Upper lobe of left lung (tissue), 6 donors: ENCODE data around the gene AMZ1. TPM values are rescaled to one million over a fixed set of nuclear protein-coding genes. Genes with fewer than 3 reads are reported as not detected.

Source experiments
- ATAC-seq, 2 donors: fragments of 200-7000 bp; cut with Tn5 transposase; one replicate each; pipeline ENCODE4 v1.9.1; 2022; ENCODE audit warnings: mild to moderate bottlenecking in 2 of 2, moderate library complexity in 2 of 2; ENCODE audit not compliant: low FRiP score in 2 of 2
- DNase-seq, 2 donors: peaks; one replicate each; pipeline ENCODE4 v3.0.0-alpha.2; 2019 to 2020
- H3K27ac ChIP-seq, 4 donors: fragments of 200-600 bp; sonication (generic); one replicate each; pipeline ENCODE4 v1.5.1; 2016 to 2019
- H3K27me3 ChIP-seq, 4 donors: fragments of 200-600 bp; sonication (generic); one replicate each; pipeline ENCODE4 v1.5.1; 2017 to 2019
- H3K36me3 ChIP-seq, 4 donors: fragments of 200-600 bp; sonication (generic); one replicate each; pipeline ENCODE4 v1.5.1; 2016 to 2019
- H3K4me1 ChIP-seq, 4 donors: fragments of 200-600 bp; sonication (generic); one replicate each; pipeline ENCODE4 v1.5.1; 2018 to 2019
- H3K4me3 ChIP-seq, 4 donors: fragments of 200-600 bp; sonication (generic); one replicate each; pipeline ENCODE4 v1.5.1; 2017 to 2019; ENCODE audit warnings: mild to moderate bottlenecking in 2 of 4, moderate library complexity in 1 of 4
- H3K9me3 ChIP-seq, 4 donors: fragments of 200-600 bp; sonication (generic); one replicate each; pipeline ENCODE4 v1.5.1; 2018 to 2019
- CTCF ChIP-seq, 6 experiments: fragments of 450-650 bp in 4 of 6; fragments of 200-600 bp in 2 of 6; sonication (generic) in 2 of 6; IDR thresholded peaks; one replicate each; pipeline ENCODE4 v1.5.1; 2016 to 2019; ENCODE audit warnings: antibody characterized with exemption in 6 of 6
- EP300 ChIP-seq, 4 donors: sonication (generic); formaldehyde crosslinking; IDR thresholded peaks; one replicate each; pipeline ENCODE4 v1.5.1; 2017; ENCODE audit warnings: antibody characterized with exemption in 4 of 4, control low read depth in 2 of 4
- POLR2A ChIP-seq, 4 donors: fragments of 450-650 bp; IDR thresholded peaks; one replicate each; pipeline ENCODE4 v1.5.1; 2016 to 2017; ENCODE audit warnings: antibody characterized with exemption in 4 of 4, mild to moderate bottlenecking in 2 of 4
- POLR2AphosphoS5 ChIP-seq, 2 donors: sonication (generic); formaldehyde crosslinking; IDR thresholded peaks; one replicate each; pipeline ENCODE4 v1.5.1; 2017; ENCODE audit warnings: antibody characterized with exemption in 2 of 2
- WGBS, 2 donors: methylation state at CpG; one replicate each; pipeline ENCODE4 v1.1.5; 2017 to 2018; 5-methylcytosine and 5-hydroxymethylcytosine counted together
- total RNA-seq, 6 donors: library from RNA; depleted of rRNA in 4 of 6; stranded (reverse); fragments of >200 nt in 4 of 6; gene quantifications; one replicate each; pipeline versions ENCODE4 v1.1.0 to v1.2.1, GENCODE V29; 2016 to 2021
- donor health status: DM: no; HTN: no; CAD: no; lungs with moderate emphysema.
- donor health status: DM: no; HTN: yes; CAD: no; lungs with severe emphysema.

AMZ1 gene
- total RNA-seq, 6 donors from 2014 or later, result 0.30 to 16.6 (median 5.3) TPM

DNA sequence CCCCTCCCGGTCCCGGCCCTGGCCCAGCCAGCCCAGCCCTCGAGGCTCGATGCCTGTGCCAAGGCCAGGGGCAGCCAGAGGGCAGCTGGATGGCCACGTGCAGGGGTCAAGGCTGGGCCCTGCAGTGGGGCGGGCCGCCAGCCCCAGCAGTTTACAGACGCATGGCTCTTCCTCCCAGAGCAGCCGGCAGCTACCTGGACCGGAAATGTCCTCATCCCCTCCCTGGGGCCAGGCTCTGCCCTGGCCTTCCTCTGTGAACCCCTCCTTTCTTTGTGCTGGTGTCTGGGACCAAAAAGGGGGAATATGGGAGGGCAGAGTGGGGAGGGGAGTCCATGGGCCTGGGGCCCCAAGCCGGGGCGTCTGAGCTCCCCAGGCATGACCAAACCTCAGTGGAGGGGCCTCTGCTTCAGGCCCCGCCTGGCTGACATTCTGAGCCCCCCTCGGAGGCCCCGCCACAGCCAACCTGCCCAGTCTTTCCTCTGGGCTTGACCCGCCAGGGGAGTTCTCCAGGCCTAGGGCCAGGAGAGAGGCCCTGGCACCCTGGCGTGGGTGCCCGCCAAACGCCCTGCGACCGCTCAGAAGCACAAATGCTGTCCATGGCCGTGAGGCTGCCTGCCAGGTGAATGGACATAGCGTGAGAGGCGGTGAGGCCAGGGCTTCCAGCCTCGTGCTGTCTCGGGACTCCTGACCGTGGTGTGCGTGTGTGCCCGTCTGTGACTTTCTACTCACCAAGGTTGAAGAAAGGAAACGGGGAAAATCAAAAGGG, 24.7 kb upstream of the AMZ1 start:
- WGBS, 2 donors, result 73 to 80% methylated on average over 8 to 28 of the region's 30 CpGs
- Histone ChIP-seq H3K4me3 (no peak overlapping the region), H3K9me3 (no peaks in the 10 kb centered on the region), H3K4me1 (peaks cover 6 to 36% (median 14%) of the 10 kb centered on the region in 4 donors), H3K36me3 (peaks cover 0 to 32% (median 13%) of the 10 kb centered on the region in 4 donors), H3K27ac (peak overlapping the region in 1 of 4 donors; percentile 1), H3K27me3 (no peaks in the 10 kb centered on the region)
- DNase-seq (peak in 1 of 2 donors; percentile 85), ATAC-seq (peak; percentile 6 to 17)
- TF ChIP-seq POLR2AphosphoS5 (IDR thresholded peaks at IDR 0.05) (peak; percentile 51 to 62), CTCF (IDR thresholded peaks at IDR 0.05) (no peak)

GRCh38 chr7:2663960-2664359, 24.0 kb upstream of the AMZ1 start:
- ATAC-seq (no peak), DNase-seq (no peak)
- no peaks in the 10 kb centered on the region for H3K9me3 ChIP-seq
- TF ChIP-seq CTCF (IDR thresholded peaks at IDR 0.05) (no peak), POLR2A (IDR thresholded peaks at IDR 0.05) (no peak), EP300 (IDR thresholded peaks at IDR 0.05) (no peak)
- 54 to 67% methylated on average over 4 of the region's 4 CpGs for WGBS, 2 donors
- H3K27me3 ChIP-seq, result no peaks in the 10 kb centered on the region
- no peak overlapping the region for H3K4me3 ChIP-seq
- H3K4me1 ChIP-seq, result peaks cover 6 to 36% (median 14%) of the 10 kb centered on the region in 4 donors
- peak overlapping the region in 1 of 4 donors; percentile 1 for H3K27ac ChIP-seq
- H3K36me3 ChIP-seq, result peaks cover 0 to 26% (median 7%) of the 10 kb centered on the region in 4 donors

DNA sequence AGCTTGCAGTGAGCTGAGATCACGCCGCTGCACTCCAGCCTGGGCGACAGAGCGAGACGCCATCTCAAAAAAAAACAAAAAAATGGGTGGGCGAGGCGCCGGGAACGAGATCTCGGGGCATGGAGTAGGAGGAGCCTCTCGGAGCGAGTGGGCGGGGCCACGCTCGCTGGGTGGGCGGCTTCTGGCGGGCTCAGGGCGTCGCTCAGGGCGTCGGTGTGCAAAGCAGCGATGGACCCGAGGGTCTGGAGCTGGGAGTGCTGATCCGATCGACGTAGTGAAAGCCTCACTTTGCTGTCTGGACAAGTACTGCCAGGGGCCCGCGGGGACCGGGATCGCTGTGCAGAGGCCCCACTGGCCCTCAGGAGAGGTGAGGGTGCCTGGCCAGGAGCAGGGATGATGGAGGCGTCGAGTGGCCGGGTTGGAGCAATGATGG, 22.6 kb upstream of the AMZ1 start:
- peaks cover 0 to 12% (median 5%) of the 10 kb centered on the region in 4 donors for H3K36me3 ChIP-seq
- no peaks in the 10 kb centered on the region for H3K27me3 ChIP-seq
- ATAC-seq (no peak), DNase-seq (peak in 1 of 2 donors; percentile 87)
- peaks cover 6 to 36% (median 14%) of the 10 kb centered on the region in 4 donors for H3K4me1 ChIP-seq
- H3K9me3 ChIP-seq, result no peaks in the 10 kb centered on the region
- no peak overlapping the region for H3K27ac ChIP-seq
- TF ChIP-seq POLR2AphosphoS5 (IDR thresholded peaks at IDR 0.05), result no peak
- TF ChIP-seq CTCF (IDR thresholded peaks at IDR 0.05), result no peak
- no peak overlapping the region for H3K4me3 ChIP-seq
- 41 to 69% methylated on average over 33 of the region's 33 CpGs for WGBS, 2 donors

DNA sequence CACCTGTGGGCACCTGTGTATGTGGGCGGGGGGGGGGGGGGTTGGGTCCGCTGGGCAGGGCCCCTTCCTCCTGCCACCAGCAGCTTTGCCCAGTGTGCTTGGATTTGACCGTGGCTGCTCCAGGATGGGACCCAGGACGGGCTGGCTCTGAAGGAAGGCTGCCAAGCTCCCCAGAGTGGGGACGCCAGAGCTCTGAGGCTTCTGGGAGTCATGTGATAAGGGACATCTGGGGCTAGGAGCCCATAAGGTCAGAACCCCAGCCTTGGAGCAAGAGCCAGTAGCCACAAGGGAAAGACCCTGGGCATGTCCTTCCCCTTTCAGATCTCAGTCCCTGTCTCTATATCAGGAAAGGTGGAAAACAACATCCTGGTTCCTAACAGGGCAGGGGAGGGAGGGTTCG, 21.8 kb upstream of the AMZ1 start:
- DNase-seq (no peak), ATAC-seq (no peak)
- H3K27ac ChIP-seq, result no peak overlapping the region
- WGBS, 2 donors, result 61 to 89% methylated on average over 1 to 5 of the region's 6 CpGs
- H3K4me1 ChIP-seq, result peaks cover 13 to 40% (median 19%) of the 10 kb centered on the region in 4 donors
- TF ChIP-seq POLR2A (IDR thresholded peaks at IDR 0.05) (no peak), POLR2AphosphoS5 (IDR thresholded peaks at IDR 0.05) (no peak), EP300 (IDR thresholded peaks at IDR 0.05) (no peak), CTCF (IDR thresholded peaks at IDR 0.05) (no peak)
- H3K27me3 ChIP-seq, result no peaks in the 10 kb centered on the region
- no peaks in the 10 kb centered on the region for H3K9me3 ChIP-seq
- H3K36me3 ChIP-seq, result peaks cover 0 to 11% (median 5%) of the 10 kb centered on the region in 4 donors
- no peak overlapping the region for H3K4me3 ChIP-seq
